ENCODE results near the gene LSM10. TPM values are rescaled to one million over a fixed set of nuclear protein-coding genes. Genes with fewer than 3 reads are reported as not detected.

The LSM10 gene
- total and polyA plus RNA-seq, 2 of the 4 experiments (the other 2 are of a cell fraction) = 11.7 to 78.9 TPM

GRCh38 chr1:36384542-36385409, 12.9 kb downstream of the LSM10 start:
- no peak overlapping the region for H3K18ac ChIP-seq (ENCODE audit: low read depth, low read length)
- 5% methylated on average over 12 of the region's 25 CpGs; no CpG with 5 or more reads in 1 of the 2 experiments for WGBS, 2 experiments (ENCODE audit: extremely low coverage in 2 of 2, insufficient read length in 1 of 2)
- H3K4me3 ChIP-seq (ENCODE audit: insufficient read depth, low read depth, low read length) = peak overlapping the region; percentile 96
- peaks cover 30% of the 10 kb centered on the region for H3K9me1 ChIP-seq (ENCODE audit: insufficient read depth, low read length)
- intact Hi-C loops (cut with micrococcal nuclease) = loop anchor here (5.0 kb wide), 2 partner anchors 38 to 62 kb away; partner anchors contain the start of gene EVA1B
- ChIA-PET POLR2A (ENCODE audit: unreplicated experiment) (no interaction called here), CTCF (interaction anchor here (1.2 kb wide), 2 partner anchors 16 to 42 kb away, joined by 3 to 4 read pairs; no protein-coding TSS in a partner anchor)
- H3K23ac ChIP-seq (ENCODE audit: low read depth, low read length) = peak overlapping the region; percentile 95
- no peak overlapping the region; the same call in 2 of the 3 replicates for H2BK15ac ChIP-seq (ENCODE audit: low read depth, low read length)
- no peak overlapping the region; the same call in 1 of the 2 replicates for H4K5ac ChIP-seq (ENCODE audit: low read depth, low read length)
- peaks cover 10 to 70% of the 10 kb centered on the region in 2 experiments; a peak in 3 of 4 replicates for H3K79me1 ChIP-seq (ENCODE audit: low read depth in 1 of 2, low read length in 2 of 2)
- peak overlapping the region; percentile 46; the same call in 1 of the 2 replicates for H4K91ac ChIP-seq (ENCODE audit: insufficient read depth, low read depth, low read length)
- H2AFZ ChIP-seq (replicated peaks; ENCODE audit: low read length, poor library complexity) = peak overlapping the region; percentile 88
- peak overlapping the region; percentile 84 for H3K4ac ChIP-seq (ENCODE audit: low read depth, low read length)
- dilution Hi-C loops (cut with HindIII; ENCODE audit: low sequenced_read_pairs, unreplicated experiment) = no loop called here
- no peak for ATAC-seq (ENCODE audit: low read depth)
- no peaks in the 10 kb centered on the region for H3K9me3 ChIP-seq (ENCODE audit: control insufficient read depth, insufficient read depth, low read length)
- peaks cover 52% of the 10 kb centered on the region for H4K20me1 ChIP-seq (ENCODE audit: insufficient read depth, low read length)
- H3K9ac ChIP-seq (ENCODE audit: low read depth, low read length) = peak overlapping the region; percentile 93
- H3K27me3 ChIP-seq (ENCODE audit: control insufficient read depth, insufficient read depth, low read length) = no peaks in the 10 kb centered on the region
- H3K4me1 ChIP-seq (ENCODE audit: control insufficient read depth, insufficient read depth, low read length) = peaks cover 22% of the 10 kb centered on the region
- H2BK5ac ChIP-seq (ENCODE audit: low read depth, low read length, poor library complexity, severe bottlenecking) = peak overlapping the region; percentile 89
- peak overlapping the region; percentile 96 for H3K4me2 ChIP-seq (ENCODE audit: low read depth, low read length)
- H4K8ac ChIP-seq (ENCODE audit: low read depth in 2 of 2, low read length in 2 of 2) = no peak overlapping the region; a peak in 1 of 4 replicates
- peak overlapping the region; percentile 6 for H3K14ac ChIP-seq (replicated peaks; ENCODE audit: low read depth, low read length)
- peaks cover 4% of the 10 kb centered on the region for H3K36me3 ChIP-seq (ENCODE audit: control insufficient read depth, insufficient read depth, low read length)
- H2AK5ac ChIP-seq (ENCODE audit: low read depth, low read length) = peak overlapping the region; percentile 56
- H2BK20ac ChIP-seq (ENCODE audit: low read depth, low read length) = no peak overlapping the region
- no peak for TF ChIP-seq MXI1 (IDR thresholded peaks at IDR 0.05; ENCODE audit: borderline replicate concordance, low read depth, low read length)
- TF ChIP-seq CHD1 (IDR thresholded peaks at IDR 0.05; ENCODE audit: low read depth, low read length) = 0 out of 2 replicates have a peak, but pooled peaks have one; percentile 14
- TF ChIP-seq FOS (IDR thresholded peaks at IDR 0.05; ENCODE audit: low read depth, low read length) = no peak
- no peak for TF ChIP-seq RFX5 (IDR thresholded peaks at IDR 0.05; ENCODE audit: low read depth, low read length)
- TF ChIP-seq SMC3 (IDR thresholded peaks at IDR 0.05; ENCODE audit: low read depth, low read length) = no peak
- no peak overlapping the region; the same call in 1 of the 2 replicates for H2BK120ac ChIP-seq (ENCODE audit: low read depth, low read length)
- peak overlapping the region; percentile 95 for H2AK9ac ChIP-seq (replicated peaks; ENCODE audit: low read depth, low read length, poor library complexity)
- BruUV-seq (replicated peaks) = TSS peak; percentile 37
- DNase-seq = no peak
- H3K27ac ChIP-seq (ENCODE audit: insufficient read depth, low read length) = peak overlapping the region; percentile 89
- peak overlapping the region; percentile 45 for H3K56ac ChIP-seq (ENCODE audit: extremely low read depth, insufficient read depth, low read length)
- in situ Hi-C loops (cut with MboI; ENCODE audit: low sequenced_read_pairs) = no loop called here
